ENCODE data around the gene PTTG1. TPM values are rescaled to one million over a fixed set of nuclear protein-coding genes. Genes with fewer than 3 reads are reported as not detected.

The PTTG1 gene
- total RNA-seq, 2 experiments from 2014 or later = 15.1 to 17.6 TPM

GRCh38 chr5:160442824-160443431 is 21.3 kb downstream of the PTTG1 start:
- DNase-seq = no peak
- Mint-ChIP-seq H3K27ac (no peak overlapping the region), H3K4me3 (no peak overlapping the region), H3K27me3 (no peaks in the 10 kb centered on the region), H3K9me3 (no peaks in the 10 kb centered on the region), H3K36me3 (ENCODE audit: low read depth) (no peaks in the 10 kb centered on the region), H3K4me1 (ENCODE audit: low read depth) (peaks cover 4% of the 10 kb centered on the region)
- no peaks in the 10 kb centered on the region for H3K9me3 ChIP-seq (ENCODE audit: control insufficient read depth in 1 of 2, insufficient read depth in 1 of 2, low read length in 2 of 2)
- H3K4me1 ChIP-seq (ENCODE audit: insufficient read depth, low read length) = peaks cover 18% of the 10 kb centered on the region
- no peak for ATAC-seq (ENCODE audit: poor library complexity)
- H3K4me3 ChIP-seq (ENCODE audit: low read length) = no peak overlapping the region
- H3K27ac ChIP-seq (ENCODE audit: low read depth in 1 of 2, low read length in 2 of 2) = no peak overlapping the region
- H3K36me3 ChIP-seq (ENCODE audit: insufficient read depth, low read length) = no peaks in the 10 kb centered on the region
- POLR2A ChIA-PET = no interaction called here
- CTCF ChIA-PET = no interaction called here
- intact Hi-C loops (cut with DNase I, micrococcal nuclease) = no loop called here
- TF ChIP-seq, protein P1, sequence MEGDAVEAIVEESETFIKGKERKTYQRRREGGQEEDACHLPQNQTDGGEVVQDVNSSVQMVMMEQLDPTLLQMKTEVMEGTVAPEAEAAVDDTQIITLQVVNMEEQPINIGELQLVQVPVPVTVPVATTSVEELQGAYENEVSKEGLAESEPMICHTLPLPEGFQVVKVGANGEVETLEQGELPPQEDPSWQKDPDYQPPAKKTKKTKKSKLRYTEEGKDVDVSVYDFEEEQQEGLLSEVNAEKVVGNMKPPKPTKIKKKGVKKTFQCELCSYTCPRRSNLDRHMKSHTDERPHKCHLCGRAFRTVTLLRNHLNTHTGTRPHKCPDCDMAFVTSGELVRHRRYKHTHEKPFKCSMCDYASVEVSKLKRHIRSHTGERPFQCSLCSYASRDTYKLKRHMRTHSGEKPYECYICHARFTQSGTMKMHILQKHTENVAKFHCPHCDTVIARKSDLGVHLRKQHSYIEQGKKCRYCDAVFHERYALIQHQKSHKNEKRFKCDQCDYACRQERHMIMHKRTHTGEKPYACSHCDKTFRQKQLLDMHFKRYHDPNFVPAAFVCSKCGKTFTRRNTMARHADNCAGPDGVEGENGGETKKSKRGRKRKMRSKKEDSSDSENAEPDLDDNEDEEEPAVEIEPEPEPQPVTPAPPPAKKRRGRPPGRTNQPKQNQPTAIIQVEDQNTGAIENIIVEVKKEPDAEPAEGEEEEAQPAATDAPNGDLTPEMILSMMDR (IDR thresholded peaks at IDR 0.05) = no peak
- H3K27me3 ChIP-seq (ENCODE audit: control insufficient read depth in 1 of 2, insufficient read depth in 2 of 2, low read length in 2 of 2) = no peaks in the 10 kb centered on the region

GRCh38 chr5:160444407-160444806 is 22.8 kb downstream of the PTTG1 start:
- intact Hi-C loops (cut with DNase I, micrococcal nuclease) = no loop called here
- H3K9me3 ChIP-seq (ENCODE audit: control insufficient read depth in 1 of 2, insufficient read depth in 1 of 2, low read length in 2 of 2) = no peaks in the 10 kb centered on the region
- DNase-seq = no peak
- H3K27ac Mint-ChIP-seq = no peak overlapping the region
- H3K4me1 ChIP-seq (ENCODE audit: insufficient read depth, low read length) = peaks cover 9% of the 10 kb centered on the region
- no peaks in the 10 kb centered on the region for H3K36me3 ChIP-seq (ENCODE audit: insufficient read depth, low read length)
- POLR2A ChIA-PET = no interaction called here
- H3K4me3 ChIP-seq (ENCODE audit: low read length) = no peak overlapping the region
- H3K4me1 Mint-ChIP-seq (ENCODE audit: low read depth) = no peaks in the 10 kb centered on the region
- CTCF ChIA-PET = no interaction called here
- TF ChIP-seq, protein P1 (IDR thresholded peaks at IDR 0.05) = no peak
- H3K9me3 Mint-ChIP-seq = no peaks in the 10 kb centered on the region
- no peaks in the 10 kb centered on the region for H3K27me3 Mint-ChIP-seq
- H3K4me3 Mint-ChIP-seq = no peak overlapping the region
- no peaks in the 10 kb centered on the region for H3K36me3 Mint-ChIP-seq (ENCODE audit: low read depth)
- no peak overlapping the region for H3K27ac ChIP-seq (ENCODE audit: low read depth in 1 of 2, low read length in 2 of 2)
- no peaks in the 10 kb centered on the region for H3K27me3 ChIP-seq (ENCODE audit: control insufficient read depth in 1 of 2, insufficient read depth in 2 of 2, low read length in 2 of 2)
- ATAC-seq (ENCODE audit: poor library complexity) = no peak

- Mint-ChIP-seq H3K4me1 (ENCODE audit: low read depth) (no peaks in the 10 kb centered on the region), H3K4me3 (no peak overlapping the region), H3K9me3 (peaks cover 2% of the 10 kb centered on the region), H3K36me3 (ENCODE audit: low read depth) (no peaks in the 10 kb centered on the region), H3K27me3 (no peaks in the 10 kb centered on the region), H3K27ac (no peak overlapping the region)
- TF ChIP-seq, protein P1 (IDR thresholded peaks at IDR 0.05) = no peak
- Histone ChIP-seq H3K4me3 (ENCODE audit: low read length) (no peak overlapping the region), H3K9me3 (ENCODE audit: control insufficient read depth in 1 of 2, insufficient read depth in 1 of 2, low read length in 2 of 2) (no peaks in the 10 kb centered on the region), H3K27ac (ENCODE audit: low read depth in 1 of 2, low read length in 2 of 2) (no peak overlapping the region), H3K36me3 (ENCODE audit: insufficient read depth, low read length) (no peaks in the 10 kb centered on the region), H3K27me3 (ENCODE audit: control insufficient read depth in 1 of 2, insufficient read depth in 2 of 2, low read length in 2 of 2) (no peaks in the 10 kb centered on the region), H3K4me1 (ENCODE audit: insufficient read depth, low read length) (peaks cover 9% of the 10 kb centered on the region)
- POLR2A ChIA-PET = no interaction called here
- CTCF ChIA-PET = no interaction called here
- ATAC-seq (ENCODE audit: poor library complexity) (no peak), DNase-seq (no peak)
- intact Hi-C loops (cut with DNase I, micrococcal nuclease) = no loop called here
These were observed 23.5 kb downstream of the PTTG1 start for GRCh38 chr5:160445132-160445531.

Data from CD4-positive, alpha-beta T cell (primary cell).